ENCODE measurements around the gene STARD9. TPM values are rescaled to one million over a fixed set of nuclear protein-coding genes. Genes with fewer than 3 reads are reported as not detected.

Gene STARD9
- total RNA-seq, 6 experiments from 2014 or later: 1.9 to 2.8 (median 2.3) TPM

GRCh38 chr15:42558739-42559138 lies 16.7 kb upstream of the STARD9 start:
- no peak overlapping the region for H3K4me3 Mint-ChIP-seq
- no peaks in the 10 kb centered on the region for H3K4me1 Mint-ChIP-seq (ENCODE audit: low read depth)
- no peak for DNase-seq
- 0 out of 2 replicates have a peak, but pooled peaks cover 2% of the 10 kb centered on the region for H3K27me3 Mint-ChIP-seq (ENCODE audit: insufficient read depth)
- H3K9me3 Mint-ChIP-seq: no peaks in the 10 kb centered on the region
- H3K27ac Mint-ChIP-seq: no peak overlapping the region
- no peak for TF ChIP-seq CTCF (IDR thresholded peaks at IDR 0.05)
- H3K36me3 Mint-ChIP-seq (ENCODE audit: low read depth): no peaks in the 10 kb centered on the region; the same call in 1 of the 2 replicates

DNA sequence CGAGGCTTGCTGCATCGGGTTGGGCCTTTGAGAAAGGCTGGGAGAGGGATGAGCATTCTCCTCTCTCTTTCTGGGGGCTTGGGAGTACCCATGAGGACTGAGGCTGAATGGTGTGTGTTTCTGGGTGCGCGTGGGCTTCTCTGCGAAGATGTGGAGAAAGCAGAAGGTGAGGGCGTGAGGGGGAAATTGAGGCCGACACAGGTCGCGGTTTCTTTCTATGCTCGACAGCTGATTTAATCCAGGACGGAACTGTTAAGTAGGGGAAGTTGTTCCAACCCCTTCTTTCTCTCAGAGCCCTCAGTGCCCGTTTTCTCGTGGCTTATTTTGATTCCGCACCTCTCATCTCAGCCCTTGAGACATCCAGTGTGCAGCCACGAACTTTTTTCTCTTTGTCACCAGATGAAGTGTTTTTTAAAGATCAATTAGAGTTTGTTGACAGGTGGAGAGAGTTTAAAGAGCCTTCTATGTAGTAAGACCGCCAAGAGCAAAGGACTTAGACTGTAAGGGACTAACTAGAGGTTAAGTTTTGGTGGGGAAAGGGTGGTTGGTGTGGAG lies 711 bp downstream of the STARD9 start:
- no peak for DNase-seq
- Mint-ChIP-seq H3K9me3 (no peaks in the 10 kb centered on the region), H3K4me3 (peak overlapping the region; percentile 98), H3K36me3 (ENCODE audit: low read depth) (no peaks in the 10 kb centered on the region), H3K27me3 (ENCODE audit: insufficient read depth) (peaks cover 2% of the 10 kb centered on the region; the same call in 1 of the 2 replicates), H3K4me1 (ENCODE audit: low read depth) (peaks cover 32% of the 10 kb centered on the region), H3K27ac (peak overlapping the region; percentile 82)
- TF ChIP-seq CTCF (IDR thresholded peaks at IDR 0.05): no peak

- Mint-ChIP-seq H3K36me3 (ENCODE audit: low read depth) (no peaks in the 10 kb centered on the region), H3K27me3 (ENCODE audit: insufficient read depth) (peaks cover 2% of the 10 kb centered on the region; the same call in 1 of the 2 replicates), H3K27ac (no peak overlapping the region), H3K9me3 (no peaks in the 10 kb centered on the region), H3K4me1 (ENCODE audit: low read depth) (peaks cover 39% of the 10 kb centered on the region), H3K4me3 (peak overlapping the region; percentile 98)
- DNase-seq: no peak
- TF ChIP-seq CTCF (IDR thresholded peaks at IDR 0.05): no peak
These were observed 1.4 kb downstream of the STARD9 start for GRCh38 chr15:42576776-42577175.

DNA sequence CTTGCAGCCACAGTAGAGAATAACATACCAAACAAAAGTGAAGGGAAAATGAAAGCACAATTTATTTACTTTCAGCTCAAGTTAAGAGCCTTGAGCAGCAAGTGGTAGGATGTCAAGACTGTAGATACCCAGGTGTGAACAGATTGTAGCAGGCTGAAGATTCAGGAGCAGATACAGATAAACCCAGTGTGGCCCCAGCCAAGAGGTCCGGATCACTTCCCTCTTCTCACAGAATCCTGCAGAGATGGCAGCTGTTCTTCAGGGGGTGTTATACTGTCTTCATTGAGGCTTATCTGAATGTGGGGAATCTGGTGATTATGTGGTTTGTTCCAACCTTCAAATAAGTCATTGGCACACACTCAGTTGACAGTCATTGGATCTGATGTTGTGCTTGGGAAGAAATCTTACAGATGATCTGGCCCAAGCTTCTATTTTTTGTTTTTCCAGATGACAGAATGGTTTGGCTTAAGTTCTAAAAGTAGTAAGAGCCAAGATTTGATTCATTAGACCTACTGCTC lies 2.2 kb downstream of the STARD9 start:
- H3K9me3 Mint-ChIP-seq: no peaks in the 10 kb centered on the region
- H3K4me1 Mint-ChIP-seq (ENCODE audit: low read depth): peaks cover 47% of the 10 kb centered on the region
- DNase-seq: peak; percentile 14
- H3K4me3 Mint-ChIP-seq: no peak overlapping the region
- H3K27me3 Mint-ChIP-seq (ENCODE audit: insufficient read depth): peaks cover 2% of the 10 kb centered on the region; the same call in 1 of the 2 replicates
- TF ChIP-seq CTCF (IDR thresholded peaks at IDR 0.05): no peak
- H3K27ac Mint-ChIP-seq: no peak overlapping the region
- H3K36me3 Mint-ChIP-seq (ENCODE audit: low read depth): no peaks in the 10 kb centered on the region

DNA sequence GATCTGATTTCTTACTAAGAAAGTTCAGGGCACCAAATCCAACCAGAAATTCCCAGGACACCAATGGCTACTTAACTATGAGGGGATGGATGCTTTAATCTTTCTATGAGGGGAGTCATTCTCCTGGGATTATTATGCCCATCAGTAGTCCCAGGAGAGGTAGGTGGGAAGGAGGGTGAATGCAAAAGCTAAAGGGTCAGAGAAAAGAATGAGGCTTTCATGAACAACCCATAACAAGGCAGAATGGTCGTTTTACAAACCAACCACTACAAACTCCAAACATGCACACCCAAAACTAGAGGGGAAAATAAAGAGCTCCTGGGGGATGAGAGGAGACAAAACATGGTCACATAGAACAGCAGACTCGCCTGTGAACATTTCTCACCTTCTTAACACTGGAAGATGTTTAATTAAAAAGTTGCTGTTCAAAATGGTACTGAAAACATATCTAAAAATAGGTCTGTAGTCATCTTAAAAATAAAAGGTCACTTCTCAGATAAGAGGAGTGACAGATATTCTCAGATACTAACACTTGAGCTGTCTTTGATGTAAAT lies 3.7 kb downstream of the STARD9 start:
- no peak for TF ChIP-seq CTCF (IDR thresholded peaks at IDR 0.05)
- Mint-ChIP-seq H3K9me3 (no peaks in the 10 kb centered on the region), H3K4me3 (no peak overlapping the region), H3K27ac (no peak overlapping the region), H3K36me3 (ENCODE audit: low read depth) (no peaks in the 10 kb centered on the region), H3K4me1 (ENCODE audit: low read depth) (peaks cover 60% of the 10 kb centered on the region), H3K27me3 (ENCODE audit: insufficient read depth) (peaks cover 2% of the 10 kb centered on the region; the same call in 1 of the 2 replicates)
- DNase-seq: no peak
